Middle frontal gyrus (tissue), 1 donor: ENCODE data around the gene ZNF823.
"Not testable (repeated sequence)": the region's sequence is repeated elsewhere in the genome, so short reads cannot be mapped to it uniquely, and the experiment has no call there.

Source experiments
- DNase-seq: peaks from one replicate; pipeline ENCODE4 v3.0.0-alpha.2; 2015; ENCODE audit warnings: low spot score; ENCODE audit errors: extremely low spot score

The ZNF823 gene

GRCh38 chr19:11680689-11681302 lies 58.0 kb downstream of the ZNF823 start:
- no peak for DNase-seq

GRCh38 chr19:11678504-11678903 lies 60.2 kb downstream of the ZNF823 start:
- no peak for DNase-seq

GRCh38 chr19:11676661-11677600 lies 61.8 kb downstream of the ZNF823 start:
- not testable (repeated sequence) for DNase-seq

GRCh38 chr19:11675569-11675968 lies 63.2 kb downstream of the ZNF823 start:
- no peak for DNase-seq

GRCh38 chr19:11674067-11674492 lies 64.7 kb downstream of the ZNF823 start:
- no peak for DNase-seq

- DNase-seq: peak; percentile 39
Observed at GRCh38 chr19:11673608-11674041, 65.1 kb downstream of the ZNF823 start.
